Measurements from ENCODE around the gene BORCS6. TPM values are rescaled to one million over a fixed set of nuclear protein-coding genes. Genes with fewer than 3 reads are reported as not detected.
A peak's percentile ranks its signal among the peaks of the same experiment; 100 is the strongest.

BORCS6 gene
- total and polyA plus RNA-seq, 2 of the 13 experiments (the other 11 are each of a cell fraction or from before 2014, with no cell fraction given): 2.0 to 5.1 TPM

- TF ChIP-seq POLR2G (IDR thresholded peaks at IDR 0.05; ENCODE audit: low read depth, low read length): peak; percentile 49
- no peak for TF ChIP-seq POLR2A (IDR thresholded peaks at IDR 0.05; ENCODE audit: insufficient read depth in 1 of 2, low read depth in 2 of 2, low read length in 2 of 2)
- no peak for TF ChIP-seq TOPORS (CRISPR knock-in tag; IDR thresholded peaks at IDR 0.05)
- no peak for TF ChIP-seq GLI4 (CRISPR knock-in tag; IDR thresholded peaks at IDR 0.05; ENCODE audit: borderline replicate concordance)
- TF ChIP-seq PRPF4 (IDR thresholded peaks at IDR 0.05; ENCODE audit: low read depth, low read length, poor library complexity, severe bottlenecking): peak; percentile 87
- no peak; the same call in 1 of the 2 replicates for TF ChIP-seq ZFY (CRISPR knock-in tag; IDR thresholded peaks at IDR 0.05)
- no peak; the same call in 1 of the 2 replicates for TF ChIP-seq ZNF567 (CRISPR knock-in tag; IDR thresholded peaks at IDR 0.05; ENCODE audit: borderline replicate concordance)
- TF ChIP-seq NCOA2 (CRISPR knock-in tag; IDR thresholded peaks at IDR 0.05): no peak
- TF ChIP-seq KAT7 (CRISPR knock-in tag; IDR thresholded peaks at IDR 0.05; ENCODE audit: borderline replicate concordance): no peak; the same call in 1 of the 2 replicates
- no peak for TF ChIP-seq ISX (CRISPR knock-in tag; conservative IDR thresholded peaks at IDR 0.05)
- peak; percentile 62; the same call in 1 of the 2 replicates for TF ChIP-seq ZNF768 (CRISPR knock-in tag; IDR thresholded peaks at IDR 0.05)
- no peak for TF ChIP-seq FOXM1 (CRISPR knock-in tag; IDR thresholded peaks at IDR 0.05)
- TF ChIP-seq, protein P1, sequence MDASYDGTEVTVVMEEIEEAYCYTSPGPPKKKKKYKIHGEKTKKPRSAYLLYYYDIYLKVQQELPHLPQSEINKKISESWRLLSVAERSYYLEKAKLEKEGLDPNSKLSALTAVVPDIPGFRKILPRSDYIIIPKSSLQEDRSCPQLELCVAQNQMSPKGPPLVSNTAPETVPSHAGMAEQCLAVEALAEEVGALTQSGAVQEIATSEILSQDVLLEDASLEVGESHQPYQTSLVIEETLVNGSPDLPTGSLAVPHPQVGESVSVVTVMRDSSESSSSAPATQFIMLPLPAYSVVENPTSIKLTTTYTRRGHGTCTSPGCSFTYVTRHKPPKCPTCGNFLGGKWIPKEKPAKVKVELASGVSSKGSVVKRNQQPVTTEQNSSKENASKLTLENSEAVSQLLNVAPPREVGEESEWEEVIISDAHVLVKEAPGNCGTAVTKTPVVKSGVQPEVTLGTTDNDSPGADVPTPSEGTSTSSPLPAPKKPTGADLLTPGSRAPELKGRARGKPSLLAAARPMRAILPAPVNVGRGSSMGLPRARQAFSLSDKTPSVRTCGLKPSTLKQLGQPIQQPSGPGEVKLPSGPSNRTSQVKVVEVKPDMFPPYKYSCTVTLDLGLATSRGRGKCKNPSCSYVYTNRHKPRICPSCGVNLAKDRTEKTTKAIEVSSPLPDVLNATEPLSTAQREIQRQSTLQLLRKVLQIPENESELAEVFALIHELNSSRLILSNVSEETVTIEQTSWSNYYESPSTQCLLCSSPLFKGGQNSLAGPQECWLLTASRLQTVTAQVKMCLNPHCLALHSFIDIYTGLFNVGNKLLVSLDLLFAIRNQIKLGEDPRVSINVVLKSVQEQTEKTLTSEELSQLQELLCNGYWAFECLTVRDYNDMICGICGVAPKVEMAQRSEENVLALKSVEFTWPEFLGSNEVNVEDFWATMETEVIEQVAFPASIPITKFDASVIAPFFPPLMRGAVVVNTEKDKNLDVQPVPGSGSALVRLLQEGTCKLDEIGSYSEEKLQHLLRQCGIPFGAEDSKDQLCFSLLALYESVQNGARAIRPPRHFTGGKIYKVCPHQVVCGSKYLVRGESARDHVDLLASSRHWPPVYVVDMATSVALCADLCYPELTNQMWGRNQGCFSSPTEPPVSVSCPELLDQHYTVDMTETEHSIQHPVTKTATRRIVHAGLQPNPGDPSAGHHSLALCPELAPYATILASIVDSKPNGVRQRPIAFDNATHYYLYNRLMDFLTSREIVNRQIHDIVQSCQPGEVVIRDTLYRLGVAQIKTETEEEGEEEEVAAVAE (CRISPR knock-in tag; IDR thresholded peaks at IDR 0.05; ENCODE audit: borderline replicate concordance): peak; percentile 53; the same call in 1 of the 2 replicates
- TF ChIP-seq MTA1 (CRISPR knock-in tag; IDR thresholded peaks at IDR 0.05; ENCODE audit: borderline replicate concordance): no peak
- peak; percentile 87 for TF ChIP-seq ZNF501 (CRISPR knock-in tag; IDR thresholded peaks at IDR 0.05)
- TF ChIP-seq SOX5 (CRISPR knock-in tag; IDR thresholded peaks at IDR 0.05; ENCODE audit: borderline replicate concordance): peak; percentile 75; the same call in 1 of the 2 replicates
- peak; percentile 80; the same call in 1 of the 2 replicates for TF ChIP-seq ZNF556 (CRISPR knock-in tag; IDR thresholded peaks at IDR 0.05; ENCODE audit: borderline replicate concordance)
- TF ChIP-seq HOXA5 (CRISPR knock-in tag; IDR thresholded peaks at IDR 0.05): peak; percentile 95; the same call in 1 of the 2 replicates
- no peak; the same call in 1 of the 2 replicates for TF ChIP-seq PRDM15 (CRISPR knock-in tag; IDR thresholded peaks at IDR 0.05)
- TF ChIP-seq, protein P2, sequence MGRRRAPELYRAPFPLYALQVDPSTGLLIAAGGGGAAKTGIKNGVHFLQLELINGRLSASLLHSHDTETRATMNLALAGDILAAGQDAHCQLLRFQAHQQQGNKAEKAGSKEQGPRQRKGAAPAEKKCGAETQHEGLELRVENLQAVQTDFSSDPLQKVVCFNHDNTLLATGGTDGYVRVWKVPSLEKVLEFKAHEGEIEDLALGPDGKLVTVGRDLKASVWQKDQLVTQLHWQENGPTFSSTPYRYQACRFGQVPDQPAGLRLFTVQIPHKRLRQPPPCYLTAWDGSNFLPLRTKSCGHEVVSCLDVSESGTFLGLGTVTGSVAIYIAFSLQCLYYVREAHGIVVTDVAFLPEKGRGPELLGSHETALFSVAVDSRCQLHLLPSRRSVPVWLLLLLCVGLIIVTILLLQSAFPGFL (CRISPR knock-in tag; IDR thresholded peaks at IDR 0.05): no peak; the same call in 1 of the 2 replicates
- peak; percentile 84 for TF ChIP-seq SAP130 (CRISPR knock-in tag; IDR thresholded peaks at IDR 0.05; ENCODE audit: low read depth)
Measured at GRCh38 chr17:8138672-8139371, 51.2 kb downstream of the BORCS6 start (continued).

All from HepG2 (cell line).